Gastroesophageal sphincter (tissue), 4 donors: Measurements from ENCODE around the gene IQSEC1. TPM values are rescaled to one million over a fixed set of nuclear protein-coding genes. Genes with fewer than 3 reads are reported as not detected.
A peak's percentile ranks its signal among the peaks of the same experiment; 100 is the strongest.

Experiments
- ATAC-seq: fragments of 150-250 bp; one replicate; pipeline ENCODE4 v1.9.1; 2016; ENCODE audit warnings: mild to moderate bottlenecking, moderate library complexity
- H3K27ac ChIP-seq, 4 donors: fragments of 200-600 bp; sonication (generic) in 3 of 4; 1 replicate in 3 of 4; 2 replicates in 1 of 4; pipeline ENCODE4 v1.5.1; 2016 to 2019
- H3K27me3 ChIP-seq: fragments of 200-600 bp; sonication (generic); one replicate; pipeline ENCODE4 v1.5.1; 2019
- H3K36me3 ChIP-seq, 2 donors: fragments of 200-600 bp; sonication (generic); one replicate each; pipeline ENCODE4 v1.5.1; 2019; ENCODE audit warnings: control low read depth in 1 of 2
- H3K4me1 ChIP-seq, 3 donors: fragments of 200-600 bp; sonication (generic); 1 replicate in 2 of 3; 2 replicates in 1 of 3; pipeline ENCODE4 v1.5.1; 2016 to 2019; ENCODE audit warnings: control low read depth in 2 of 3
- H3K4me3 ChIP-seq, 2 donors: fragments of 200-600 bp; sonication (generic); one replicate each; pipeline ENCODE4 v1.5.1; 2019; ENCODE audit warnings: mild to moderate bottlenecking in 1 of 2, moderate library complexity in 1 of 2
- H3K9me3 ChIP-seq, 3 donors: fragments of 200-600 bp; sonication (generic); one replicate each; pipeline ENCODE4 v1.5.1; 2017 to 2019; ENCODE audit warnings: control low read depth in 2 of 3
- CTCF ChIP-seq, 4 experiments: fragments of 200-600 bp in 2 of 4; fragments of 450-650 bp in 2 of 4; sonication (generic) in 1 of 4; IDR thresholded peaks; one replicate each; pipeline ENCODE4 v1.5.1; 2017 to 2019; ENCODE audit warnings: antibody characterized with exemption in 4 of 4, mild to moderate bottlenecking in 2 of 4, moderate library complexity in 2 of 4
- EP300 ChIP-seq: sonication (generic); formaldehyde crosslinking; IDR thresholded peaks from one replicate; pipeline ENCODE4 v1.6.1; 2017; ENCODE audit warnings: antibody characterized with exemption, mild to moderate bottlenecking
- POLR2A ChIP-seq, 2 donors: fragments of 450-650 bp; IDR thresholded peaks; one replicate each; pipeline ENCODE4 v1.6.1; 2017; ENCODE audit warnings: antibody characterized with exemption in 2 of 2, mild to moderate bottlenecking in 2 of 2, moderate library complexity in 1 of 2
- POLR2AphosphoS5 ChIP-seq: sonication (generic); formaldehyde crosslinking; IDR thresholded peaks from one replicate; pipeline ENCODE4 v1.6.1; 2017; ENCODE audit warnings: antibody characterized with exemption
- WGBS, 2 donors: methylation state at CpG; one replicate each; pipeline ENCODE4 v1.1.5; 2018; ENCODE audit warnings: low coverage in 1 of 2; 5-methylcytosine and 5-hydroxymethylcytosine counted together
- total RNA-seq, 4 donors: library from RNA; depleted of rRNA; stranded (reverse); fragments of >200 nt; gene quantifications; one replicate each; pipeline ENCODE4 v1.1.0, GENCODE V29; 2016

Gene IQSEC1
- total RNA-seq, 4 donors from 2014 or later: 49.5 to 104 (median 61.7) TPM

DNA sequence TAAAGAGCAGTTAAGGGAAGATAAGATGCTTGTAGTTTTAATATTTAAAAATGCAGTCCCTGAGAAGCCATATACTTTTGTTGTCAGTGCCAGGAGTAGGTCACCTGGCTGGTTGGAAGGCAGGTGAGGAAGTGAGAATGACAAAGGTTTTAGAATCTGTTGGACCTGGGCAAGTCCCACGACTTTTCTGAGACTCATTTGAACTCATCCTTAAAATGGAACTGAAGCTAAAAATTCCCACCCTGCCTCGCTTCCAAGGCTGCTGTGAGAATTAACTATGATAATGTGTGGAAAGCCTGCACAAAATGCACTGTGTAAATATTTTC lies 77.1 kb downstream of the IQSEC1 start:
- H3K36me3 ChIP-seq: no peaks in the 10 kb centered on the region
- H3K4me1 ChIP-seq: peaks cover 0 to 46% (median 16%) of the 10 kb centered on the region in 3 donors
- no peak overlapping the region for H3K4me3 ChIP-seq
- no peaks in the 10 kb centered on the region for H3K27me3 ChIP-seq
- no peak for TF ChIP-seq EP300
- TF ChIP-seq CTCF (IDR thresholded peaks at IDR 0.05): no peak
- no peak for TF ChIP-seq POLR2A (IDR thresholded peaks at IDR 0.05)
- no peak for TF ChIP-seq POLR2AphosphoS5
- ATAC-seq: no peak
- 11 to 67% methylated on average over 1 of the region's 2 CpGs for whole genome bisulfite sequencing, 2 donors
- H3K9me3 ChIP-seq: no peaks in the 10 kb centered on the region
- peak overlapping the region in 3 of 4 donors; percentile 91 to 95 (median 93) for H3K27ac ChIP-seq

- Histone ChIP-seq H3K27me3 (no peaks in the 10 kb centered on the region), H3K4me3 (peak overlapping the region in 1 of 2 donors; percentile 88), H3K27ac (peak overlapping the region in 3 of 4 donors; percentile 91 to 95 (median 93)), H3K4me1 (peaks cover 0 to 47% (median 17%) of the 10 kb centered on the region in 3 donors), H3K36me3 (no peaks in the 10 kb centered on the region), H3K9me3 (no peaks in the 10 kb centered on the region)
- no peak for TF ChIP-seq POLR2AphosphoS5
- TF ChIP-seq POLR2A (IDR thresholded peaks at IDR 0.05): no peak
- TF ChIP-seq CTCF (IDR thresholded peaks at IDR 0.05): no peak
- no peak for TF ChIP-seq EP300
- no peak for ATAC-seq
- 60 to 74% methylated on average over 3 to 7 of the region's 10 CpGs for WGBS, 2 donors
Observed at GRCh38 chr3:12995389-12996180, 77.6 kb downstream of the IQSEC1 start.

- TF ChIP-seq EP300 (no peak), POLR2A (IDR thresholded peaks at IDR 0.05) (peak; percentile 75 to 83), POLR2AphosphoS5 (peak; percentile 79), CTCF (IDR thresholded peaks at IDR 0.05) (peak in 3 of 4 experiments; percentile 94 to 95 (median 95))
- ATAC-seq: peak; percentile 80
- Histone ChIP-seq H3K4me1 (peaks cover 0 to 55% (median 17%) of the 10 kb centered on the region in 3 donors), H3K27ac (peak overlapping the region; percentile 65 to 95 (median 92)), H3K4me3 (peak overlapping the region; percentile 60 to 88), H3K27me3 (no peaks in the 10 kb centered on the region), H3K9me3 (no peaks in the 10 kb centered on the region), H3K36me3 (no peaks in the 10 kb centered on the region)
- WGBS, 2 donors: 0% methylated on average over 2 of the region's 58 CpGs; no CpG with 5 or more reads in 1 of the 2 donors
Observed at GRCh38 chr3:12994607-12995388, 78.4 kb downstream of the IQSEC1 start.

DNA sequence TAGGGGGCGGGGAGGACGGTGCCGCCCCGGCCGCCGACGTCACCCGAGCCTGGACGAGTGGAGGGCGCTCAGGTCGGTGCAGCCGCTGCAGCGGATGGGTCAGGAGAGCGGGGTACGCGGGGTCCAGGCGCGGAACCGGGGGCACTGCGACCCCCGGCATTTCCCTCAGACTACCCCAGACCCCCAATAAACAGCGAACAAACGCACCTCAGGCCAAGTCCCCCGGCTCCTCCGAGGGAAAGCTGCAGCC lies 78.9 kb downstream of the IQSEC1 start:
- Histone ChIP-seq H3K27me3 (no peaks in the 10 kb centered on the region), H3K4me1 (peaks cover 0 to 60% (median 17%) of the 10 kb centered on the region in 3 donors), H3K27ac (peak overlapping the region; percentile 65 to 95 (median 92)), H3K36me3 (no peaks in the 10 kb centered on the region), H3K9me3 (no peaks in the 10 kb centered on the region), H3K4me3 (peak overlapping the region; percentile 60 to 88)
- ATAC-seq: peak; percentile 69
- WGBS, 2 donors: no CpG with 5 or more reads among the region's 25 CpGs
- TF ChIP-seq CTCF (IDR thresholded peaks at IDR 0.05) (no peak), EP300 (no peak), POLR2AphosphoS5 (no peak), POLR2A (IDR thresholded peaks at IDR 0.05) (no peak)
